IMR-90 (cell line): ENCODE data around the gene CLMP. TPM values are rescaled to one million over a fixed set of nuclear protein-coding genes. Genes with fewer than 3 reads are reported as not detected.

Source experiments
- ATAC-seq: fragments of 200-7000 bp; cut with Tn5 transposase; 2 replicates; pipeline ENCODE4 v1.9.1; 2020; ENCODE audit warnings: low read depth, mild to moderate bottlenecking, moderate library complexity
- BruUV-seq: library from RNA; stranded (reverse); fragments of 400-500 nt; replicated peaks from 2 replicates; lab custom pipeline; 2021; lab: Mats Ljungman, UMichigan
- CTCF ChIA-PET: fragments of 300-600 bp; formaldehyde crosslinking; extraction: SDS; loops from one replicate; lab custom pipeline; 2021; ENCODE audit warnings: antibody characterized with exemption; lab: Yijun Ruan, JAX
- POLR2A ChIA-PET: fragments of 300-600 bp; sonication (Branson Sonifier 250); formaldehyde crosslinking; loops from one replicate; lab custom pipeline; 2022; ENCODE audit warnings: antibody characterized with exemption; ENCODE audit not compliant: unreplicated experiment; lab: Charles Lee
- DNase-seq: peaks from one replicate; pipeline ENCODE4 v3.0.0; 2013
- H2AFZ ChIP-seq: replicated peaks from 2 replicates; pipeline ENCODE3; 2013; ENCODE audit warnings: low read length, mild to moderate bottlenecking; ENCODE audit not compliant: poor library complexity
- H2AK5ac ChIP-seq: 2 replicates; pipeline ENCODE4 v1.6.1; 2013; ENCODE audit warnings: low read depth, low read length, inconsistent platforms
- H2AK9ac ChIP-seq: replicated peaks from 2 replicates; pipeline ENCODE3; 2013; ENCODE audit warnings: mild to moderate bottlenecking, low read depth, low read length, moderate library complexity; ENCODE audit not compliant: poor library complexity
- H2BK120ac ChIP-seq: 2 replicates; pipeline ENCODE4 v1.6.1; 2013; ENCODE audit warnings: low read depth, low read length, inconsistent platforms
- H2BK15ac ChIP-seq: 3 replicates; pipeline ENCODE4 v1.6.1; 2013; ENCODE audit warnings: low read depth, low read length, inconsistent platforms
- H2BK20ac ChIP-seq: 2 replicates; pipeline ENCODE4 v1.6.1; 2013; ENCODE audit warnings: low read depth, mild to moderate bottlenecking, inconsistent platforms, low read length, moderate library complexity
- H2BK5ac ChIP-seq: 2 replicates; pipeline ENCODE4 v1.6.1; 2013; ENCODE audit warnings: mild to moderate bottlenecking, low read depth, low read length, inconsistent platforms; ENCODE audit not compliant: poor library complexity, severe bottlenecking
- H3K14ac ChIP-seq: replicated peaks from 2 replicates; pipeline ENCODE4 v1.6.1; 2013; ENCODE audit warnings: low read depth, low read length, inconsistent platforms
- H3K18ac ChIP-seq: 2 replicates; pipeline ENCODE4 v1.6.1; 2013; ENCODE audit warnings: low read depth, low read length, control low read depth
- H3K23ac ChIP-seq: 2 replicates; pipeline ENCODE4 v1.6.1; 2013; ENCODE audit warnings: low read depth, low read length, inconsistent platforms
- H3K27ac ChIP-seq: 2 replicates; pipeline ENCODE4 v1.5.1; 2013; ENCODE audit warnings: mild to moderate bottlenecking, control low read depth, low read length; ENCODE audit not compliant: insufficient read depth
- H3K27me3 ChIP-seq: 2 replicates; pipeline ENCODE4 v1.6.1; 2013; ENCODE audit warnings: low read length; ENCODE audit not compliant: control insufficient read depth, insufficient read depth
- H3K36me3 ChIP-seq: 2 replicates; pipeline ENCODE4 v1.6.1; 2013; ENCODE audit warnings: low read length, mixed read lengths; ENCODE audit not compliant: control insufficient read depth, insufficient read depth
- H3K4ac ChIP-seq: 2 replicates; pipeline ENCODE4 v1.6.1; 2013; ENCODE audit warnings: low read depth, low read length, inconsistent platforms
- H3K4me1 ChIP-seq: 2 replicates; pipeline ENCODE4 v1.6.1; 2013; ENCODE audit warnings: low read length, mixed read lengths; ENCODE audit not compliant: control insufficient read depth, insufficient read depth
- H3K4me2 ChIP-seq: 2 replicates; pipeline ENCODE4 v1.6.1; 2013; ENCODE audit warnings: low read depth, mild to moderate bottlenecking, control low read depth, low read length, moderate library complexity
- H3K4me3 ChIP-seq: 2 replicates; pipeline ENCODE4 v1.5.1; 2013; ENCODE audit warnings: low read depth, mild to moderate bottlenecking, control low read depth, low read length, moderate library complexity; ENCODE audit not compliant: insufficient read depth
- H3K56ac ChIP-seq: 2 replicates; pipeline ENCODE4 v1.6.1; 2013; ENCODE audit warnings: low read length, inconsistent platforms; ENCODE audit not compliant: insufficient read depth; ENCODE audit errors: extremely low read depth
- H3K79me1 ChIP-seq, 2 experiments: 2 replicates each; pipeline ENCODE4 v1.6.1; 2013; ENCODE audit warnings: low read length in 2 of 2, inconsistent platforms in 1 of 2, low read depth in 1 of 2
- H3K9ac ChIP-seq: 2 replicates; pipeline ENCODE4 v1.6.1; 2013; ENCODE audit warnings: low read depth, low read length, control low read depth
- H3K9me1 ChIP-seq: 2 replicates; pipeline ENCODE4 v1.6.1; 2013; ENCODE audit warnings: low read length, inconsistent platforms; ENCODE audit not compliant: insufficient read depth
- H3K9me3 ChIP-seq: 2 replicates; pipeline ENCODE4 v1.6.1; 2013; ENCODE audit warnings: low read length; ENCODE audit not compliant: control insufficient read depth, insufficient read depth
- H4K20me1 ChIP-seq: 2 replicates; pipeline ENCODE4 v1.6.1; 2013; ENCODE audit warnings: low read length, inconsistent platforms; ENCODE audit not compliant: insufficient read depth
- H4K5ac ChIP-seq: 2 replicates; pipeline ENCODE4 v1.6.1; 2013; ENCODE audit warnings: mild to moderate bottlenecking, low read depth, low read length, control low read depth
- H4K8ac ChIP-seq, 2 experiments: 2 replicates each; pipeline ENCODE4 v1.6.1; 2013; ENCODE audit warnings: low read depth in 2 of 2, low read length in 2 of 2, control low read depth in 1 of 2, inconsistent platforms in 1 of 2
- H4K91ac ChIP-seq: 2 replicates; pipeline ENCODE4 v1.6.1; 2013; ENCODE audit warnings: low read depth, low read length, inconsistent platforms; ENCODE audit not compliant: insufficient read depth
- CHD1 ChIP-seq: IDR thresholded peaks from 2 replicates; pipeline ENCODE4 v1.6.1; 2012; ENCODE audit warnings: low read depth, low read length, improper control_type of control experiment
- MAFK ChIP-seq: IDR thresholded peaks from 2 replicates; pipeline ENCODE4 v1.6.1; 2012; ENCODE audit warnings: low read depth, low read length, improper control_type of control experiment
- MAZ ChIP-seq: IDR thresholded peaks from 2 replicates; pipeline ENCODE4 v1.6.1; 2012; ENCODE audit warnings: low read depth, mild to moderate bottlenecking, low read length, improper control_type of control experiment, moderate library complexity, borderline replicate concordance
- MXI1 ChIP-seq: IDR thresholded peaks from 2 replicates; pipeline ENCODE4 v1.6.1; 2012; ENCODE audit warnings: low read depth, mild to moderate bottlenecking, low read length, moderate library complexity, borderline replicate concordance
- NFE2L2 ChIP-seq: fragments of 150-350 bp; IDR thresholded peaks from 2 replicates; pipeline ENCODE4 v1.6.1; 2016; ENCODE audit warnings: low read depth, mild to moderate bottlenecking, low read length
- POLR2A ChIP-seq: IDR thresholded peaks from 2 replicates; pipeline ENCODE4 v1.6.1; 2012; ENCODE audit warnings: mild to moderate bottlenecking, low read depth, low read length
- RCOR1 ChIP-seq: IDR thresholded peaks from 2 replicates; pipeline ENCODE4 v1.6.1; 2012; ENCODE audit warnings: mild to moderate bottlenecking, low read length, improper control_type of control experiment; ENCODE audit not compliant: insufficient replicate concordance
- SMC3 ChIP-seq: fragments of 150-350 bp; IDR thresholded peaks from 2 replicates; pipeline ENCODE4 v1.6.1; 2016; ENCODE audit warnings: low read depth, mild to moderate bottlenecking, antibody characterized with exemption, low read length, moderate library complexity
- WGBS, 2 experiments: methylation state at CpG; one replicate each; pipeline versions ENCODE4 v1.1.5 to v1.1.7; 2013; ENCODE audit warnings: missing lambda C conversion rate in 2 of 2; ENCODE audit not compliant: insufficient read length in 1 of 2; ENCODE audit errors: extremely low coverage in 2 of 2; 5-methylcytosine and 5-hydroxymethylcytosine counted together
- dilution Hi-C: fragments of 300-500 bp; cut with HindIII; formaldehyde crosslinking; loops from one replicate; pipeline ENCODE4 v1.14.3; 2018; ENCODE audit warnings: low sequenced_read_pairs; ENCODE audit not compliant: unreplicated experiment
- in situ Hi-C: fragments of 300-500 bp; cut with MboI; formaldehyde crosslinking; loops from 3 replicates; pipeline ENCODE4 v1.14.3; 2019; ENCODE audit warnings: low sequenced_read_pairs, inconsistent platforms, mixed read lengths
- intact Hi-C: fragments of 100-400 bp; cut with micrococcal nuclease; formaldehyde crosslinking; loops from 2 replicates; pipeline ENCODE4 v1.10.0; 2022
- polyA plus RNA-seq, 3 experiments: library from polyadenylated mRNA; depleted of rRNA; stranded (reverse); fragments of >200 nt; gene quantifications; 2 replicates each; pipeline ENCODE4 v1.2.3, GENCODE V29; 2012; ENCODE audit warnings: low replicate concordance in 1 of 3
- total RNA-seq: library from RNA; depleted of rRNA; stranded (reverse); fragments of >200 nt; gene quantifications from 2 replicates; pipeline ENCODE4 v1.2.3, GENCODE V29; 2012
- TF ChIP-seq, protein P1 (sequence below): fragments of 150-350 bp; IDR thresholded peaks from 2 replicates; pipeline ENCODE4 v1.6.1; 2017; ENCODE audit warnings: mild to moderate bottlenecking, antibody characterized with exemption, low read length, low read depth
- TF ChIP-seq, protein P2 (sequence below): conservative IDR thresholded peaks from 2 replicates; pipeline ENCODE4 v1.5.1; 2012; ENCODE audit warnings: mild to moderate bottlenecking, low read depth, low read length, improper control_type of control experiment

CLMP gene
- total and polyA plus RNA-seq, 2 of the 4 experiments (the other 2 are of a cell fraction) = 54.7 to 95.7 TPM

- dilution Hi-C loops = no loop called here
- CTCF ChIA-PET = interaction anchor here (0.8 to 1.7 kb wide), 3 partner anchors 30 to 67 kb away, joined by 3 to 11 read pairs (median 3); no protein-coding TSS in a partner anchor
Observed at GRCh38 chr11:123193742-123194141, 1.3 kb downstream of the CLMP start.

More at GRCh38 chr11:123193742-123194141, 1.3 kb downstream of the CLMP start:
- POLR2A ChIA-PET = interaction anchor here (0.9 kb wide), 1 partner anchor 132 kb away, joined by 4 read pairs; the partner anchor contains the start of gene HSPA8
- H2BK20ac ChIP-seq = peak overlapping the region; percentile 16; the same call in 1 of the 2 replicates
- H3K56ac ChIP-seq = peak overlapping the region; percentile 97
- peak overlapping the region; percentile 55 for H4K5ac ChIP-seq
- H3K4me1 ChIP-seq = peaks cover 24% of the 10 kb centered on the region
- H3K27ac ChIP-seq = peak overlapping the region; percentile 93
- H3K4me2 ChIP-seq = peak overlapping the region; percentile 72
- peak overlapping the region; percentile 51; the same call in 2 of the 3 replicates for H2BK15ac ChIP-seq
- H2AFZ ChIP-seq = peak overlapping the region; percentile 94
- DNase-seq (no peak), ATAC-seq (peak; percentile 11)
- H3K9me3 ChIP-seq = no peaks in the 10 kb centered on the region
- H3K36me3 ChIP-seq = peaks cover 16% of the 10 kb centered on the region
- H2AK5ac ChIP-seq = peak overlapping the region; percentile 67
- TF ChIP-seq, protein P1, sequence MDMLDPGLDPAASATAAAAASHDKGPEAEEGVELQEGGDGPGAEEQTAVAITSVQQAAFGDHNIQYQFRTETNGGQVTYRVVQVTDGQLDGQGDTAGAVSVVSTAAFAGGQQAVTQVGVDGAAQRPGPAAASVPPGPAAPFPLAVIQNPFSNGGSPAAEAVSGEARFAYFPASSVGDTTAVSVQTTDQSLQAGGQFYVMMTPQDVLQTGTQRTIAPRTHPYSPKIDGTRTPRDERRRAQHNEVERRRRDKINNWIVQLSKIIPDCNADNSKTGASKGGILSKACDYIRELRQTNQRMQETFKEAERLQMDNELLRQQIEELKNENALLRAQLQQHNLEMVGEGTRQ = no peak
- TF ChIP-seq NFE2L2 (no peak), MXI1 (no peak), RCOR1 (no peak), SMC3 (no peak), MAZ (no peak), CHD1 (peak; percentile 30; the same call in 1 of the 2 replicates), POLR2A (0 out of 2 replicates have a peak, but pooled peaks have one; percentile 3), MAFK (no peak)
- TF ChIP-seq, protein P2, sequence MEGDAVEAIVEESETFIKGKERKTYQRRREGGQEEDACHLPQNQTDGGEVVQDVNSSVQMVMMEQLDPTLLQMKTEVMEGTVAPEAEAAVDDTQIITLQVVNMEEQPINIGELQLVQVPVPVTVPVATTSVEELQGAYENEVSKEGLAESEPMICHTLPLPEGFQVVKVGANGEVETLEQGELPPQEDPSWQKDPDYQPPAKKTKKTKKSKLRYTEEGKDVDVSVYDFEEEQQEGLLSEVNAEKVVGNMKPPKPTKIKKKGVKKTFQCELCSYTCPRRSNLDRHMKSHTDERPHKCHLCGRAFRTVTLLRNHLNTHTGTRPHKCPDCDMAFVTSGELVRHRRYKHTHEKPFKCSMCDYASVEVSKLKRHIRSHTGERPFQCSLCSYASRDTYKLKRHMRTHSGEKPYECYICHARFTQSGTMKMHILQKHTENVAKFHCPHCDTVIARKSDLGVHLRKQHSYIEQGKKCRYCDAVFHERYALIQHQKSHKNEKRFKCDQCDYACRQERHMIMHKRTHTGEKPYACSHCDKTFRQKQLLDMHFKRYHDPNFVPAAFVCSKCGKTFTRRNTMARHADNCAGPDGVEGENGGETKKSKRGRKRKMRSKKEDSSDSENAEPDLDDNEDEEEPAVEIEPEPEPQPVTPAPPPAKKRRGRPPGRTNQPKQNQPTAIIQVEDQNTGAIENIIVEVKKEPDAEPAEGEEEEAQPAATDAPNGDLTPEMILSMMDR = no peak
- H3K27me3 ChIP-seq = no peaks in the 10 kb centered on the region
- peaks cover 3 to 59% of the 10 kb centered on the region in 2 experiments; a peak in 3 of 4 replicates for H3K79me1 ChIP-seq
- in situ Hi-C loops = loop anchor here (25.0 kb wide), 2 partner anchors 506 to 1006 kb away; no protein-coding TSS in a partner anchor
- no TSS peak for BruUV-seq
- peak overlapping the region; percentile 98 for H2BK120ac ChIP-seq
- intact Hi-C loops = loop anchor here (2.0 to 5.0 kb wide), 2 partner anchors 53 to 81 kb away; no protein-coding TSS in a partner anchor
- peak overlapping the region; percentile 88 for H3K18ac ChIP-seq
- peak overlapping the region; percentile 78 for H3K23ac ChIP-seq
- peaks cover 4% of the 10 kb centered on the region for H4K20me1 ChIP-seq
- H4K8ac ChIP-seq = peak overlapping the region; percentile 79 to 91
- peak overlapping the region; percentile 95 for H4K91ac ChIP-seq
- H3K14ac ChIP-seq = peak overlapping the region; percentile 89
- WGBS, 2 experiments = 0% methylated on average over 1 of the region's 4 CpGs; no CpG with 5 or more reads in 1 of the 2 experiments
- peak overlapping the region; percentile 73 for H3K4me3 ChIP-seq
- H3K9me1 ChIP-seq = peaks cover 18% of the 10 kb centered on the region
- peak overlapping the region; percentile 97 for H2AK9ac ChIP-seq
- peak overlapping the region; percentile 91 for H3K4ac ChIP-seq
- peak overlapping the region; percentile 86 for H2BK5ac ChIP-seq
- peak overlapping the region; percentile 98 for H3K9ac ChIP-seq
